ENCODE results near the gene XXYLT1. TPM values are rescaled to one million over a fixed set of nuclear protein-coding genes. Genes with fewer than 3 reads are reported as not detected.
"Not testable (repeated sequence)": the region's sequence is repeated elsewhere in the genome, so short reads cannot be mapped to it uniquely, and the experiment has no call there.

Gene XXYLT1
- total RNA-seq, 1 donor, result 21.0 TPM

GRCh38 chr3:195056506-195056905, 214.5 kb downstream of the XXYLT1 start:
- no peak for TF ChIP-seq CTCF (IDR thresholded peaks at IDR 0.05; ENCODE audit: insufficient read depth, low read length)
- no peak overlapping the region for H3K4me3 ChIP-seq (ENCODE audit: low read depth, low read length)
- DNase-seq (ENCODE audit: low read depth), result no peak

GRCh38 chr3:195054311-195054710, 216.6 kb downstream of the XXYLT1 start:
- no peak overlapping the region for H3K4me3 ChIP-seq (ENCODE audit: low read depth, low read length)
- TF ChIP-seq CTCF (IDR thresholded peaks at IDR 0.05; ENCODE audit: insufficient read depth, low read length), result no peak
- DNase-seq (ENCODE audit: low read depth), result no peak

GRCh38 chr3:195052939-195053338, 218.0 kb downstream of the XXYLT1 start:
- TF ChIP-seq CTCF (IDR thresholded peaks at IDR 0.05; ENCODE audit: insufficient read depth, low read length), result no peak
- DNase-seq (ENCODE audit: low read depth), result no peak
- no peak overlapping the region for H3K4me3 ChIP-seq (ENCODE audit: low read depth, low read length)

GRCh38 chr3:195050296-195050695, 220.7 kb downstream of the XXYLT1 start:
- not testable (repeated sequence) for H3K4me3 ChIP-seq (ENCODE audit: low read depth, low read length); DNase-seq (ENCODE audit: low read depth)

GRCh38 chr3:195048059-195048905, 222.7 kb downstream of the XXYLT1 start:
- DNase-seq (ENCODE audit: low read depth), result no peak
- no peak overlapping the region for H3K4me3 ChIP-seq (ENCODE audit: low read depth, low read length)
- no peak for TF ChIP-seq CTCF (IDR thresholded peaks at IDR 0.05; ENCODE audit: insufficient read depth, low read length)

GRCh38 chr3:195047536-195047935, 223.4 kb downstream of the XXYLT1 start:
- no peak for TF ChIP-seq CTCF (IDR thresholded peaks at IDR 0.05; ENCODE audit: insufficient read depth, low read length)
- DNase-seq (ENCODE audit: low read depth), result no peak
- no peak overlapping the region for H3K4me3 ChIP-seq (ENCODE audit: low read depth, low read length)

- no peak for DNase-seq (ENCODE audit: low read depth)
- H3K4me3 ChIP-seq (ENCODE audit: low read depth, low read length), result no peak overlapping the region
- TF ChIP-seq CTCF (IDR thresholded peaks at IDR 0.05; ENCODE audit: insufficient read depth, low read length), result no peak
Measured at GRCh38 chr3:195046441-195046840, 224.5 kb downstream of the XXYLT1 start.
